ENCODE measurements around the gene IRAK3.

The IRAK3 gene

GRCh38 chr12:66268562-66268961, 79.5 kb downstream of the IRAK3 start:
- peak; percentile 93 for DNase-seq

DNA sequence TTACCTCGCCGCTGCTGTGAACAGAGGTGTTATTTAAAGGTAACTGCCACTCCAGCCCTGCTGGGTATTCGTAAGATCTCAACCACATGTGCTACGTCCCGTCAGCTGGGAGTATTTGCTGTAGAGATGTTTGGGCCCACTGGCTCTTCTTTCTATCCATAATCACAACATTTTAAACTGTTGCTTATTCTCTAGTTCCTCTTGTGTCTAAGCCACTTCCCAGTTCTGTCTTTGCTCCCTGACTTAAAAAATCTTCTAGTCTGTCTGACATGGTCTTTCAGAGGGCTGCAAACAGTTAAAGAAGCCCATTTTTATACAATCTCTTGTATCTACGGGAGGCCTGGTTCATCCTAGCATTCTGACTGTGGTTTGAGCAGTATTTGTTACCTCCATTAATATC, 80.1 kb downstream of the IRAK3 start:
- peak; percentile 51 for DNase-seq

GRCh38 chr12:66269757-66270383, 80.9 kb downstream of the IRAK3 start:
- DNase-seq = peak; percentile 67

DNA sequence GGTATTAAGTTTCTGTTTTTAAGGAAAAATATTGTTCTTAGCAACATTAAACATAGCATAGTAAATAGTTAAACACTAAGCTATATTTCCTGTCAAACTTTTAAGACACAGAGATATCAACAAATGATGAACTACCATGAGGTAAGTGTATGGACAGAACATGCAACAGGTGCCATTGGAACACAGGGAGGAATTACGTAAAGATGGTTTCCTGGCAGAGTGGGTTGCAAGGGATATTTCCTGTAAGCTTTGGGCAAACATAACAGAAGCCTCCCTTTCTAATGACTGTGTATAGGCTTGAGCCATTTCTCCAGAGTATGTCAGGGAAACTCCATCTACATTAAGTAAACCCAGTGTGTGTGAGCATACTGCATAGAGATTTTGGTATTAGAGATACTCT, 81.6 kb downstream of the IRAK3 start:
- no peak for DNase-seq

DNA sequence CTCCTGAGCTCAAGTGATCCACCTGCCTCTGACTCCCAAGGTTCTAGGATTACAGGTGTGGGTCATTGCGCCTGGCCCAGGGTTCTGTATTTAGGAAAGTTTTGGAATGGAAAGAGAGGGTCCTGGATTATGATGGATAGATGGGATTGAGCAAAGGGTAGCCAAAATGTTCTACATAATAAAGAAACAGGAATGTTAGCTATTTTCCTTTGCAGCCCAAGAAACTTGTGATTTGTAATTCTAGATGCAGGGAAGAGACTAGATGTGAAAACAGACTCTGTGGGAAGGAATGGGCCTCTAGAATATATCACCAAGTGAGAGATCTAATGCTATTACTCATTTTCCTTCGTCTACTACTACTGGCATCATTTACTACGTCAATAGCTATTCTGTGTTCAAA, 83.6 kb downstream of the IRAK3 start:
- DNase-seq = no peak

DNA sequence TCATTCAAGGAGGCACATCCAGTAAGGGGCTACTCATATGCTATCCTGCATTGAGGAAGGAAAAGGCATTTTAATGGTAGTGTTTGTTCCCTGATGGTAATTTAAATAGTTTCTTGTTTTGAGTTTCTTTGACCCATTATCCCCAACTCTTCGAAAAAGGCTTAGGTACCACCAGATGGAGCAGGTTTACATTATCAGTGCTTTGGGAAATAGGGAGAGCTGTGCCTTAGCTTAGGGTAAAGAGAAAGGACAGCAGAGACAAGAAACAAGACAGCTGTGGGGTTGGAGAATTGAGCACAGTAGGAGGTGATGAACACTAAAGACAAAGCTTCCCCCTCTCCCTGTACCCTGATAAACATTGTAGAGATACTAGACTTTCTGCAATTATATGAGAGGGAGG, 84.1 kb downstream of the IRAK3 start:
- DNase-seq = no peak

- no peak for DNase-seq
Observed at GRCh38 chr12:66275040-66275439, 86.0 kb downstream of the IRAK3 start.

GRCh38 chr12:66279123-66279712, 90.2 kb downstream of the IRAK3 start:
- peak; percentile 27 for DNase-seq

GRCh38 chr12:66280561-66280960, 91.5 kb downstream of the IRAK3 start:
- DNase-seq = peak; percentile 73

DNA sequence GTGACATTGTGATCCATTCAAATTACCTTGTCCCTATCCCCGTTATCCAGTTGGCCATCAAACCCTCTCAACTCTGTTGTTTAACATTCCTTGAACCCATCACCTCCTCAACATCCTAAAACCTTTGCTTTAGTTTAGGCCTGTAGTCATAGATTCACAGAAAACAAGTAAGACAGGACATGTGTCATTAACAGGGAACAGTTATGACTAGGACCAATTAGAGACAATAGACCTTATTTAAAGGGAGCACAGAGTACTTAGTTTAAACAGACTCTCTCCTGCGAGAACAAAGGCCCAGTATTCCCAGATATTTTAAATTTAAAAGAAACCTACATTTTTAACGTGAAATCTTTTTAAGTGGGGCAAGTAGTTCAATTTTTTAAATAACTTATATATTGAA, 93.2 kb downstream of the IRAK3 start:
- DNase-seq = no peak

GRCh38 chr12:66287275-66287674, 98.3 kb downstream of the IRAK3 start:
- DNase-seq = no peak

- no peak for DNase-seq
Observed at GRCh38 chr12:66288121-66288520, 99.1 kb downstream of the IRAK3 start.

DNA sequence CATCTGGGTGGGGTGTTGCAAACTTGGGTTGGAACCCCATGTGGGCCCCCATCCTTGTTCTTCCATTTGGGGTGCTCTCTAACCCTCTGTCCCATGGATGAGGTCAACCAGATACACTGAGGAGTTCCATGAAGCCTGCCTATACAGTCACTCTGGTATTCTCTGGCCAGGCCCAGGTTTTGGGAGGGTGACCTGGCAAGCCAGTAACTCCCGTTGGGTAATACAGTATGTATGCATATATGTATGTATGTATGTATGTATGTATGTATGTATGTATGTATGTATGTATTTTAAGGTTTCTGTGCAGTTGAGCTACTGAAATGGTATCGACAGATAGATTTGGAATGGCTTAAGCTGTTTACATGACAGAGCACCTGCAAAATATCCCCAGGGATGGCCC, 100.5 kb downstream of the IRAK3 start:
- no peak for DNase-seq

DNA sequence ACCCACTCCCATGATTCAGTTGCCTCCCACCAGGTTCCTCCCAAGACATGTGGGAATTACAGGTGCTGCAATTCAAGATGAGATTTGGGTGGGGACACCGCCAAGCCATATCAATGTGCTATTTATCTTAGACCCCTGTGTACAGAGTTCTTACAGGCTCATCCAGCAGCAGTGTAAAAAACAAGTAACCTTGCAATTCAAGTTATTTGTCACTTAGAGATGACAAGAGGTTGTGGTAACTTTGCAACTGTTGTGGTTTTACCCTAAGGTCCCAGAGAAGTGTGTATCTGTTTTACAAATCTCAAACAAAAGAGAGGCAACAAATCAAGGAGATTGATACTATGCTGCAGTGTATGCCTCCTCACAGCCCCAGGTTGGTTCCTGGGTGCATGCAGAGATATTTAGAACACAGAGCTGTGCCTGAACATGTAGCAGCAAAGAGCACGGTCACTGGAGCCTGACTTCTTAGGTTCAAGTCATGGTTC, 101.7 kb downstream of the IRAK3 start:
- no peak for DNase-seq

- no peak for DNase-seq
Observed at GRCh38 chr12:66296176-66296683, 107.2 kb downstream of the IRAK3 start.

DNA sequence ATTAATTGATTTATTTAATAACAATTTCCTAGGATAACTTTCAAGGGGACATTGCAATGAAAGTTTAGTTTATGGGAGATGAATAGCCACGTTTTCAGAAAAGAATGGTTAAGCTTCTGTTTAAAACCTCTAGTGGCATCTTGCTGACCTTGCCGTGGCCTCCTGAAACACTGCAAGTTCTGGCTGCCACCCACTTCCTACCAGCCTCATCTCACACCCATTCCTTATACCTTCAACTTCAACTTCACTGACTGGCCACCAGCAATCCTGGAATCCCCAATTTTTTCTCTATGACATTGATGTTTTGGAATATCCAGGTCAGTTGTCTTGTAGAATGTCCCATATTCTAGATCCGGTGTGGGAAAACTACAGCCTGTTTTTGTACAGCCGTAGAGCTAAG, 108.1 kb downstream of the IRAK3 start:
- DNase-seq = no peak

DNA sequence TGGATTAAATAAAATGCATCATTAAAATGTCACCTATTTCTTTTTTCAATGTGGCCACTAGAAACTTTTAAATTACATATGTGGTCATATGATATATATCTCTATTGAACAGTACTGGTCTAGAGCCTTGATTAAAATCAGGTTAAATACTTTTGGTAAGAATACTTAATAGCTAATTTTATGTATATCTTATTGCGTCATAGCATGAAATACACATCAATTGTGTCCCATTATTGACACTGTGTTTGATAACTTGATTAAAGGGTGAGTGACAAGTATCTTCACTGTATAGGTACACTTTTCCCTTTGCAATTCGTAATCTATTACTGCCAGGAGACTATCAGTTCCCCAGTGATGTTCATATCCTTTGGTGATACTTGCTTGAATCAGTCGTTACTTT, 108.9 kb downstream of the IRAK3 start:
- DNase-seq = no peak

DNA sequence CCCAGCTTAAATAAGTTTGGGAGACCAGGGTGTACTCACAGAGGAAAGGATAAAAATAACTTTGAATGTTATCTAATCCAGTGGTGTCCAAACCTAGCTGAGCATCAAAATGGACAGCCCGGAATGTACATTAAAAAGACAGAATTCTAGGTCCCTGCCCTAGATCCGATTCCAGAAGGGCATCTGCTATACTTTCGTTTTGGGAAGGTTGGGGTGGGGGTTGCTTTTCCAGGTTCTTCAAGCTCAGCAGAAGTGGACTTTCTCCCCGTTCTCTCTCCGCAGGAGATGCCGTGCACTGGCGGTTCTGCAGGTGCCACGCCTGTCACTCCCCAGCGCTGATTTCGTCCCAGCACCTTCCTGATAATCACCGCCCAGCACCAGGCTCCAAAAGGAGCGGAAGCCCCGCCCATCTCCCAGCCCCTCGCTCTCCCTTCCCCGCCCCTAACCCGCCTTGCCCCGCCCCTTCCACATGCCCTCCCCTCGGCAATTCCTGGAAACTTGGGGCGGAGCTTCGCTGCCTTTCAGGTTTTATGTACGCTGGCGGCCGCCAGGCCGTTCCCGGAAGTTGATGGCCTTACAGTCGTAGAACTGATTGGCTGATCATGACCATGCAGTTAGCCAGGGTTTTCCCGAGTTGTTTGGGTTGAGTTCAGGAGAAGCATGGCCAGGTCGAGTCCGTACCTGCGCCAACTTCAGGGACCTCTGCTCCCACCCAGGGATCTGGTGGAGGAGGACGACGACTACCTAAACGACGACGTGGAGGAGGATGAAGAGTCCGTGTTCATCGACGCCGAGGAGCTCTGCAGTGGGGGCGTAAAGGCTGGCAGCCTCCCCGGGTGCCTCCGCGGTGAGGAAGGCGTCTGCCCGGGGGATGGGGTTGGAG, 113.2 kb downstream of the IRAK3 start, which contains the start of gene HELB:
Gene HELB, plus strand, starts transcription at position 550 of the 883 bp plus-strand sequence. Its CDS starts 111 bp downstream, at position 661.
- peak; percentile 99 for DNase-seq

DNA sequence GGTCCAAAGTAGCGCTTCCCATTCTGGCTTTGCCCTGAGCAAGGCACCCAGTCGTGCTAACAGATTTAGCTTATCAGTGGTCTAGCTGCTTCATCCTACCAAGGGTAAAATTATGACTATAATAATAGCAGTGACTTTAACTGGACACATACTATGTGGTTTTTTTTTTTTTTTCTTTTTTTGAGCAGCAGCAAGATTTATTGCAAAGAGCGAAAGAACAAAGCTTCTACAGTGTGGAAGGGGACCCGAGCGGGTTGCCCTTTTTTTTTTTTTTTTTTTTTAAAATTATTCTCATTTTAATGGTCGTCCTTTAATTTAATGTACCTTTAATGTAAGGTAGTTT, 113.8 kb downstream of the IRAK3 start:
- no peak for DNase-seq

DNA sequence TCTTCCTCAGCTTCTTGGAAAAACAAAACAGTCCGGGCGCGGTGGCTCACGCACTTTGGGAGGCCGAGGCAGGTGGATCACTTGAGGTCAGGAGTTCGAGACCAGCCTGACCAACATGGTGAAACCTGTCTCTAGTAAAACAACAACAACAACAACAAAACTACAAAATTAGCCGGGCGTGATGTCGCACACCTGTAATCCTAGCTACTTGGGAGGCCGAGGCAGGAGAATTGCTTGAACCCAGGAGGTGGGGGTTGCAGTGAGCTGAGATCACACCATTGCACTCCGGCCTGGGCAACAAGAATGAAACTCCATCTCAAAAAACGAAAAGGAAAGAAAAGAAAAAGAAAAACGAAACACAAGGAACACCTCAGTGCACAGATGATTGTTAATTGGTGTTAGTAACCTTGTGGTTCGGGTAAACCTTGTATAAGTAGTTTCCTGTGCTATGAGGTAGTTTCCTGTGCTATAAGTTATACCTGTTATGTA, 114.3 kb downstream of the IRAK3 start:
- DNase-seq = peak; percentile 46
